ENCODE measurements around the gene TBXAS1. TPM values are rescaled to one million over a fixed set of nuclear protein-coding genes. Genes with fewer than 3 reads are reported as not detected.

Gene TBXAS1
- total RNA-seq, 1 experiment from 2014 or later = 13.0 TPM

GRCh38 chr7:140061607-140061930 lies 232.5 kb downstream of the TBXAS1 start:
- DNase-seq (ENCODE audit: low read depth) = no peak

GRCh38 chr7:140062118-140062527 lies 233.1 kb downstream of the TBXAS1 start:
- no peak for DNase-seq (ENCODE audit: low read depth)

DNA sequence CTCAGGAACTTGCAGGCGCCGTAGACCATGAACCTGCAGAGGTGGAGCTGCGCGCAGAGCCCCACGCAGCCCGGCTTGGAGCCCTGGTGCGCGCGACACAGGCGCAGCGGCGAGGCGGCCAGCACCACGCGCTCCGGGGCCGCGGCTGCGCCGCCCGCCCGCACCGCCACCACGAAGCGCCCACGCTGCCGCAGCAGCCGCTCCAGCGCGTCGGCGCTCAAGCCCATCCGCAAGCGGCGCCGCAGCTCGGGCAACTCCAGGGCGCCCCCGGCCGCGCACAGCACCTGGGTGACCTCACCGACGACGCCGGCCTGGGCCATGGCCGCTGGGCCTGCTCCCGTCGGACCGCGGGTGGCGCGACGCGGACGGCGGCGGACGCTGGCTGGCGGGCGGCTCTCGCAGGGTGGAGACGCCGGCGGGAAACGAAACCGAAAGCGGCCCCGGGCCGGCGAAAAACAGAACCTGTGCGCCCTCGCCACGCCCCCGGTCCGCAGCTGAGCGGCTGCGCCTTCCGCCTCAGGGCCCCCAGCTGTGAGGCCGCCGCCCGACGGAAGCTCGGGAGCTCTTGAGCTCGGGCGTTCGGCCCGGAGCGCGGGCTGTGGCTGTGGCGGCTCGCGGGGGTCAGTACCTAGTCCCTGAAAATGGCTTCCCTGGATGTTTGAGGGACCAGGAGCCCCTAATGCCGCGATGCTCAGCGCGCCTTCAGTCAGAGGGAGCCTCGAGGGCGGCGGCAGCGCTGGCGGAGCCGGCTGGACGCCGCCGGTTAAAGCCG lies 233.7 kb downstream of the TBXAS1 start, which contains the start of gene PARP12:
TSS of gene PARP12 (minus strand) at position 424 of the 772 bp plus-strand sequence. CDS start at position 320, 104 bp downstream.
- peak; percentile 66 for DNase-seq (ENCODE audit: low read depth)

DNA sequence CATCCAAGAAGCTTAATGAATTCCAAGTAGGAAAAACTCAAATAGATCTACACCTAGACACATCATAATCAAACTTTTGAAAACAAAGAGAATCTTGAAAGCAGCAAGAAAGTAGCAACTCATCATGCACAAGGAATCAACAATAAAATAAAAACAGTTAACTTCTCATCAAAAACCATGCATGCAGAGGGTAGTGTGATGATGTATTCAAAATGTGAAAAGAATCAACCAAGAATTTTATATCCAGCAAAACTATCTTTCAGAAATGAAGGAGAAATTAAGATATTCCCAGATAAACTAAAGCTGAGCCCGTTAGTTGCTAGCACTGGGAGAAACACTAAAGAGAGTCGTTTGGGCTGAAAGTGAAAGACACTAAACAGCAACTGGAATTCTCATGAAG lies 238.0 kb downstream of the TBXAS1 start:
- DNase-seq (ENCODE audit: low read depth) = no peak

DNA sequence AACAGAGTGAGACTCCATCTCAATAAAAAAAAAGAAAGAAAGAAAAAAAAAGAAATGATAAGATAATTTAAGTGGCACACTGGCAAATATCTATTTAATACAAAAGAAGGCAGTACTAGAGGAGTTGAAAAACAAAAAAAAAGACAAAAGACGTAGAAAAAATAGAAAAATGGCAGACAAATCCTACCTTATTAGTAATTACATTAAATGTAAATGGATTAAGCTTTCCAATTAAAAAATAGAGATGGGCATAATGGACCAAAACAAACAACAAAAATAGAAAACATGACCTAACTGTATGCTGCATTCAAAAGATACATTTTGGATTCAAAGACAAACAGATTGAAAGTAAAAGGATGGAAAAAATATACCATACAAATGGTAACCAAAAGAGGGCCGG lies 239.0 kb downstream of the TBXAS1 start:
- DNase-seq (ENCODE audit: low read depth) = no peak

- DNase-seq (ENCODE audit: low read depth) = no peak
These were observed 240.4 kb downstream of the TBXAS1 start for GRCh38 chr7:140069298-140069949.

Other genes with a start within 250 kb of the TBXAS1 start
- gene HIPK2, start 51.3 kb upstream of the TBXAS1 start, total RNA-seq (2014; rRNA removed; shearing (Covaris generic)) = 11.8 and 20.0 TPM in 2 replicates
- 8.8 and 11.7 TPM in 2 replicates for gene PARP12, start 233.7 kb downstream of the TBXAS1 start, total RNA-seq (2014; rRNA removed; shearing (Covaris generic))